Upper lobe of left lung (tissue), 4 donors: ENCODE results near the gene FBRSL1.

Experiments
- CTCF ChIP-seq, 6 experiments: fragments of 450-650 bp in 4 of 6; fragments of 200-600 bp in 2 of 6; sonication (generic) in 2 of 6; IDR thresholded peaks; one replicate each; pipeline ENCODE4 v1.5.1; 2016 to 2019; ENCODE audit warnings: antibody characterized with exemption in 6 of 6
- POLR2A ChIP-seq, 4 donors: fragments of 450-650 bp; IDR thresholded peaks; one replicate each; pipeline ENCODE4 v1.5.1; 2016 to 2017; ENCODE audit warnings: antibody characterized with exemption in 4 of 4, mild to moderate bottlenecking in 2 of 4

- TF ChIP-seq CTCF (IDR thresholded peaks at IDR 0.05) = no peak
- no peak for TF ChIP-seq POLR2A (IDR thresholded peaks at IDR 0.05)
These were observed 17.2 kb downstream of the FBRSL1 start for GRCh38 chr12:132507161-132507538.
